NCI-H1105 (cell line): ENCODE measurements around the gene DDX50.
A peak's percentile ranks its signal among the peaks of the same experiment; 100 is the strongest.
"Not testable (repeated sequence)": the region's sequence is repeated elsewhere in the genome, so short reads cannot be mapped to it uniquely, and the experiment has no call there.

ENCODE experiments used
- DNase-seq: peaks from one replicate; lab custom pipeline; 2025; lab: John Stamatoyannopoulos, UW

DDX50 gene

GRCh38 chr10:68902382-68902781, 1.3 kb downstream of the DDX50 start:
- no peak for DNase-seq

GRCh38 chr10:68924593-68924992, 23.5 kb downstream of the DDX50 start:
- no peak for DNase-seq

- no peak for DNase-seq
Measured at GRCh38 chr10:68925489-68925888, 24.4 kb downstream of the DDX50 start.

- DNase-seq: not testable (repeated sequence)
Measured at GRCh38 chr10:68929157-68929556, 28.0 kb downstream of the DDX50 start.

- not testable (repeated sequence) for DNase-seq
Measured at GRCh38 chr10:68929888-68930287, 28.8 kb downstream of the DDX50 start.

- not testable (repeated sequence) for DNase-seq
Measured at GRCh38 chr10:68932860-68933259, 31.7 kb downstream of the DDX50 start.

- DNase-seq: no peak
Measured at GRCh38 chr10:68934994-68935393, 33.9 kb downstream of the DDX50 start.

- no peak for DNase-seq
Measured at GRCh38 chr10:68938117-68938516, 37.0 kb downstream of the DDX50 start.

- no peak for DNase-seq
Measured at GRCh38 chr10:68938884-68939283, 37.8 kb downstream of the DDX50 start.

- not testable (repeated sequence) for DNase-seq
Measured at GRCh38 chr10:68940917-68941316, 39.8 kb downstream of the DDX50 start.

GRCh38 chr10:68950598-68950997, 49.5 kb downstream of the DDX50 start:
- DNase-seq: no peak

- DNase-seq: no peak
Measured at GRCh38 chr10:68954904-68955303, 53.8 kb downstream of the DDX50 start.

- DNase-seq: no peak
Measured at GRCh38 chr10:68955355-68955831, 54.3 kb downstream of the DDX50 start.

- DNase-seq: peak; percentile 52
Measured at GRCh38 chr10:68955832-68956532, 54.9 kb downstream of the DDX50 start, which contains the start of gene DDX21. Gene DDX21, plus strand, starts transcription at chr10:68956170. Its CDS starts 56 bp downstream, at chr10:68956226.

GRCh38 chr10:68957284-68957615, 56.1 kb downstream of the DDX50 start:
- no peak for DNase-seq

- no peak for DNase-seq
Measured at GRCh38 chr10:68957654-68958053, 56.5 kb downstream of the DDX50 start.

- DNase-seq: no peak
Measured at GRCh38 chr10:68959695-68960527, 58.8 kb downstream of the DDX50 start.

GRCh38 chr10:68963151-68963550, 62.0 kb downstream of the DDX50 start:
- no peak for DNase-seq

GRCh38 chr10:68973975-68974374, 72.9 kb downstream of the DDX50 start:
- DNase-seq: no peak

GRCh38 chr10:68975936-68976473, 74.9 kb downstream of the DDX50 start:
- not testable (repeated sequence) for DNase-seq

- DNase-seq: not testable (repeated sequence)
Measured at GRCh38 chr10:68979738-68980137, 78.6 kb downstream of the DDX50 start.

- no peak for DNase-seq
Measured at GRCh38 chr10:68981074-68981473, 80.0 kb downstream of the DDX50 start.

GRCh38 chr10:68982389-68982788, 81.3 kb downstream of the DDX50 start:
- DNase-seq: no peak
